WTC11 (cell line): ENCODE data around the gene IL6ST. TPM values are rescaled to one million over a fixed set of nuclear protein-coding genes. Genes with fewer than 3 reads are reported as not detected.
"Not testable (repeated sequence)": the region's sequence is repeated elsewhere in the genome, so short reads cannot be mapped to it uniquely, and the experiment has no call there.

ENCODE experiments used
- ATAC-seq: fragments of 200-7000 bp; cut with Tn5 transposase; 2 replicates; pipeline ENCODE4 v1.10.0; 2021; ENCODE audit warnings: mild to moderate bottlenecking, moderate library complexity
- CTCF ChIA-PET: fragments of 300-600 bp; sonication (Branson Sonifier 250); formaldehyde crosslinking; loops from one replicate; lab custom pipeline; 2021; ENCODE audit warnings: antibody characterized with exemption; lab: Charles Lee
- POLR2A ChIA-PET: fragments of 350-600 bp; sonication (Branson Sonifier 250); formaldehyde crosslinking; loops from one replicate; lab custom pipeline; 2021; ENCODE audit warnings: antibody characterized with exemption; lab: Charles Lee
- DNase-seq: peaks from one replicate; pipeline ENCODE4 v3.0.0; 2021; ENCODE audit warnings: low spot score
- H3K27ac Mint-ChIP-seq: 2 replicates; pipeline ENCODE4 v1.8.0; 2021; ENCODE audit warnings: mixed read lengths
- H3K27me3 Mint-ChIP-seq: 2 replicates; pipeline ENCODE4 v1.8.0; 2021; ENCODE audit warnings: low read depth, mild to moderate bottlenecking, moderate library complexity, mixed read lengths
- H3K36me3 Mint-ChIP-seq: 2 replicates; pipeline ENCODE4 v1.8.0; 2021; ENCODE audit warnings: mixed read lengths
- H3K4me1 Mint-ChIP-seq: 2 replicates; pipeline ENCODE4 v1.8.0; 2022; ENCODE audit warnings: mixed read lengths
- H3K4me3 Mint-ChIP-seq: 2 replicates; pipeline ENCODE4 v1.8.0; 2021; ENCODE audit warnings: mild to moderate bottlenecking, moderate library complexity, mixed read lengths
- H3K9me3 Mint-ChIP-seq: 2 replicates; pipeline ENCODE4 v1.8.0; 2021; ENCODE audit warnings: mixed read lengths
- AFF4 ChIP-seq: sonication (generic); formaldehyde crosslinking; IDR thresholded peaks from 2 replicates; pipeline ENCODE4 v1.8.1; 2023; ENCODE audit warnings: mild to moderate bottlenecking, missing genetic modification reagents, borderline replicate concordance
- CREB1 ChIP-seq: sonication (generic); formaldehyde crosslinking; IDR thresholded peaks from 2 replicates; pipeline ENCODE4 v1.8.0; 2023; ENCODE audit warnings: mild to moderate bottlenecking, missing genetic modification reagents
- CREM ChIP-seq: sonication (generic); formaldehyde crosslinking; IDR thresholded peaks from 2 replicates; pipeline ENCODE4 v1.8.1; 2022; ENCODE audit warnings: mild to moderate bottlenecking, missing genetic modification reagents, moderate library complexity
- CTCF ChIP-seq: fragments of 200-600 bp; IDR thresholded peaks from 2 replicates; pipeline ENCODE4 v1.8.0; 2022; ENCODE audit warnings: antibody characterized with exemption
- E2F1 ChIP-seq: sonication (generic); formaldehyde crosslinking; IDR thresholded peaks from 2 replicates; pipeline ENCODE4 v1.8.0; 2022; ENCODE audit warnings: mild to moderate bottlenecking, missing genetic modification reagents
- GABPB1 ChIP-seq: sonication (generic); formaldehyde crosslinking; IDR thresholded peaks from 2 replicates; pipeline ENCODE4 v1.8.1; 2023; ENCODE audit warnings: mild to moderate bottlenecking, missing genetic modification reagents
- GTF2I ChIP-seq: fragments of 250-450 bp; sonication (Bioruptor Pico); conservative IDR thresholded peaks from 2 replicates; pipeline ENCODE4 v1.4.0; 2021; ENCODE audit warnings: mild to moderate bottlenecking
- JAZF1 ChIP-seq: fragments of 250-450 bp; sonication (Bioruptor Pico); IDR thresholded peaks from 2 replicates; pipeline ENCODE4 v1.9.0; 2021; ENCODE audit warnings: moderate library complexity, mild to moderate bottlenecking, inconsistent platforms
- NFATC4 ChIP-seq: fragments of 250-450 bp; sonication (Bioruptor Pico); IDR thresholded peaks from 2 replicates; pipeline ENCODE4 v1.9.0; 2021; ENCODE audit warnings: mild to moderate bottlenecking
- NFYB ChIP-seq: sonication (generic); formaldehyde crosslinking; conservative IDR thresholded peaks from 2 replicates; pipeline ENCODE4 v1.8.0; 2022; ENCODE audit warnings: low read depth, missing genetic modification reagents
- SP1 ChIP-seq: sonication (generic); formaldehyde crosslinking; conservative IDR thresholded peaks from 2 replicates; pipeline ENCODE4 v1.8.1; 2022; ENCODE audit warnings: missing genetic modification reagents
- TCF7 ChIP-seq: sonication (generic); formaldehyde crosslinking; IDR thresholded peaks from 2 replicates; pipeline ENCODE4 v1.8.0; 2022; ENCODE audit warnings: mild to moderate bottlenecking, low read depth, missing genetic modification reagents, moderate library complexity
- ZNF396 ChIP-seq: fragments of 250-450 bp; sonication (Bioruptor Pico); IDR thresholded peaks from 2 replicates; pipeline ENCODE4 v1.8.0; 2021; ENCODE audit warnings: mild to moderate bottlenecking, moderate library complexity, borderline replicate concordance
- ZNF423 ChIP-seq: fragments of 250-450 bp; sonication (Bioruptor Pico); IDR thresholded peaks from 2 replicates; pipeline ENCODE4 v2.1.2; 2022; ENCODE audit warnings: mild to moderate bottlenecking, moderate library complexity
- ZNF425 ChIP-seq: fragments of 250-450 bp; sonication (Bioruptor Pico); conservative IDR thresholded peaks from 2 replicates; pipeline ENCODE4 v1.9.0; 2021; ENCODE audit warnings: mild to moderate bottlenecking
- total RNA-seq: library from RNA; stranded (reverse); gene quantifications from 3 replicates; pipeline ENCODE4 v1.2.3, GENCODE V29; 2021
- TF ChIP-seq, protein P1 (sequence below): sonication (generic); formaldehyde crosslinking; IDR thresholded peaks from 2 replicates; pipeline ENCODE4 v1.8.1; 2023; ENCODE audit warnings: mild to moderate bottlenecking, missing genetic modification reagents, moderate library complexity
- TF ChIP-seq, protein P2 (sequence below): sonication (generic); formaldehyde crosslinking; IDR thresholded peaks from 2 replicates; pipeline ENCODE4 v1.8.0; 2022; ENCODE audit warnings: mild to moderate bottlenecking, missing genetic modification reagents
- TF ChIP-seq, protein P3 (sequence below): fragments of 250-450 bp; sonication (Bioruptor Pico); IDR thresholded peaks from 2 replicates; pipeline ENCODE4 v1.9.0; 2021; ENCODE audit warnings: mild to moderate bottlenecking

IL6ST gene
- total RNA-seq, 1 experiment from 2014 or later = 8.4 TPM

GRCh38 chr5:56003179-56003578, 8.4 kb upstream of the IL6ST start:
- no peaks in the 10 kb centered on the region for H3K36me3 Mint-ChIP-seq
- peaks cover 21% of the 10 kb centered on the region for H3K9me3 Mint-ChIP-seq
- POLR2A ChIA-PET = no interaction called here
- no peaks in the 10 kb centered on the region; the same call in 1 of the 2 replicates for H3K27me3 Mint-ChIP-seq
- no peaks in the 10 kb centered on the region for H3K4me1 Mint-ChIP-seq
- ATAC-seq = no peak
- no peak for DNase-seq
- no peak overlapping the region for H3K4me3 Mint-ChIP-seq
- H3K27ac Mint-ChIP-seq = no peak overlapping the region
- TF ChIP-seq NFATC4 (CRISPR knock-in tag) = no peak
- peak; percentile 73; the same call in 1 of the 2 replicates for TF ChIP-seq GABPB1 (CRISPR knock-in tag)
- TF ChIP-seq, all 79 proteins: peak for 1
- CTCF ChIA-PET = no interaction called here

GRCh38 chr5:56002303-56002702, 7.5 kb upstream of the IL6ST start:
- ChIA-PET POLR2A (no interaction called here), CTCF (no interaction called here)
- no peak overlapping the region for H3K27ac Mint-ChIP-seq
- peaks cover 21% of the 10 kb centered on the region for H3K9me3 Mint-ChIP-seq
- DNase-seq = no peak
- H3K36me3 Mint-ChIP-seq = no peaks in the 10 kb centered on the region
- H3K4me1 Mint-ChIP-seq = no peaks in the 10 kb centered on the region
- no peaks in the 10 kb centered on the region; the same call in 1 of the 2 replicates for H3K27me3 Mint-ChIP-seq
- TF ChIP-seq TCF7 (CRISPR knock-in tag) (no peak), ZNF425 (CRISPR knock-in tag) (no peak), GABPB1 (CRISPR knock-in tag) (no peak), ZNF396 (no peak), GTF2I (CRISPR knock-in tag) (no peak), NFYB (CRISPR knock-in tag) (no peak), CREB1 (no peak), CREM (no peak), ZNF423 (CRISPR knock-in tag) (no peak), SP1 (CRISPR knock-in tag) (no peak), AFF4 (CRISPR knock-in tag) (no peak), E2F1 (CRISPR knock-in tag) (no peak), JAZF1 (CRISPR knock-in tag) (no peak), CTCF (no peak)
- TF ChIP-seq, protein P1, sequence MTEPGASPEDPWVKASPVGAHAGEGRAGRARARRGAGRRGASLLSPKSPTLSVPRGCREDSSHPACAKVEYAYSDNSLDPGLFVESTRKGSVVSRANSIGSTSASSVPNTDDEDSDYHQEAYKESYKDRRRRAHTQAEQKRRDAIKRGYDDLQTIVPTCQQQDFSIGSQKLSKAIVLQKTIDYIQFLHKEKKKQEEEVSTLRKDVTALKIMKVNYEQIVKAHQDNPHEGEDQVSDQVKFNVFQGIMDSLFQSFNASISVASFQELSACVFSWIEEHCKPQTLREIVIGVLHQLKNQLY (CRISPR knock-in tag) = no peak
- TF ChIP-seq, protein P2, sequence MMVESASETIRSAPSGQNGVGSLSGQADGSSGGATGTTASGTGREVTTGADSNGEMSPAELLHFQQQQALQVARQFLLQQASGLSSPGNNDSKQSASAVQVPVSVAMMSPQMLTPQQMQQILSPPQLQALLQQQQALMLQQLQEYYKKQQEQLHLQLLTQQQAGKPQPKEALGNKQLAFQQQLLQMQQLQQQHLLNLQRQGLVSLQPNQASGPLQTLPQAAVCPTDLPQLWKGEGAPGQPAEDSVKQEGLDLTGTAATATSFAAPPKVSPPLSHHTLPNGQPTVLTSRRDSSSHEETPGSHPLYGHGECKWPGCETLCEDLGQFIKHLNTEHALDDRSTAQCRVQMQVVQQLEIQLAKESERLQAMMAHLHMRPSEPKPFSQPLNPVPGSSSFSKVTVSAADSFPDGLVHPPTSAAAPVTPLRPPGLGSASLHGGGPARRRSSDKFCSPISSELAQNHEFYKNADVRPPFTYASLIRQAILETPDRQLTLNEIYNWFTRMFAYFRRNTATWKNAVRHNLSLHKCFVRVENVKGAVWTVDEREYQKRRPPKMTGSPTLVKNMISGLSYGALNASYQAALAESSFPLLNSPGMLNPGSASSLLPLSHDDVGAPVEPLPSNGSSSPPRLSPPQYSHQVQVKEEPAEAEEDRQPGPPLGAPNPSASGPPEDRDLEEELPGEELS (CRISPR knock-in tag) = no peak
- TF ChIP-seq, protein P3, sequence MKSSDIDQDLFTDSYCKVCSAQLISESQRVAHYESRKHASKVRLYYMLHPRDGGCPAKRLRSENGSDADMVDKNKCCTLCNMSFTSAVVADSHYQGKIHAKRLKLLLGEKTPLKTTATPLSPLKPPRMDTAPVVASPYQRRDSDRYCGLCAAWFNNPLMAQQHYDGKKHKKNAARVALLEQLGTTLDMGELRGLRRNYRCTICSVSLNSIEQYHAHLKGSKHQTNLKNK = no peak
- no peak overlapping the region for H3K4me3 Mint-ChIP-seq
- ATAC-seq = no peak

DNA sequence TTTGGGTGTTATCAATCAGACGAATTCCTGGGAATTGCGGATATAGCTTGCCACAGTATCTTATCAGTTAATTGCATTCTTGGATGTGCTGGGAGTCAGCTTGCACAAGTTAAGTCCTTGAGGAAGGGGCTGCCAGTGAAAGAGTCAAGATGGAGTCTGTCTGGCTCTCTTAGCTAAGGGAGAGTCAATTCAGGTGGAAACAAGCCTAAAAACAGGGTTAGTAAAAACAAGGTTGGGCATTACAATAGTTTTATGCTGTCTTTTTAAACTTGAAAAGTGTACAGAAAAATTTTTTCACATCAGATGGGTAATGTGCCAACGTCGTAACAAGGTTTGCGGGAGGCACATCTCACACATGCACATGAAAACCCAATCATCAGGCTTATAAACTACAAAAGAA, 5.5 kb upstream of the IL6ST start:
- peaks cover 21% of the 10 kb centered on the region for H3K9me3 Mint-ChIP-seq
- ATAC-seq, H3K27me3 Mint-ChIP-seq, H3K36me3 Mint-ChIP-seq, CTCF ChIA-PET, H3K27ac Mint-ChIP-seq, DNase-seq, POLR2A ChIA-PET, H3K4me3 Mint-ChIP-seq: not testable (repeated sequence)
- peaks cover 14% of the 10 kb centered on the region for H3K4me1 Mint-ChIP-seq
